HG03342 (cell line): Measurements from ENCODE around the gene BANP.
"Not testable (repeated sequence)": the region's sequence is repeated elsewhere in the genome, so short reads cannot be mapped to it uniquely, and the experiment has no call there.

Experiments
- ATAC-seq: cut with Tn5 transposase; IDR thresholded peaks from one replicate; pipeline ENCODE4 v1.9.1; 2021; ENCODE audit warnings: mild to moderate bottlenecking, moderate library complexity; ENCODE audit not compliant: unreplicated experiment

The BANP gene

GRCh38 chr16:88076211-88076931 lies 125.1 kb downstream of the BANP start:
- ATAC-seq: no peak

DNA sequence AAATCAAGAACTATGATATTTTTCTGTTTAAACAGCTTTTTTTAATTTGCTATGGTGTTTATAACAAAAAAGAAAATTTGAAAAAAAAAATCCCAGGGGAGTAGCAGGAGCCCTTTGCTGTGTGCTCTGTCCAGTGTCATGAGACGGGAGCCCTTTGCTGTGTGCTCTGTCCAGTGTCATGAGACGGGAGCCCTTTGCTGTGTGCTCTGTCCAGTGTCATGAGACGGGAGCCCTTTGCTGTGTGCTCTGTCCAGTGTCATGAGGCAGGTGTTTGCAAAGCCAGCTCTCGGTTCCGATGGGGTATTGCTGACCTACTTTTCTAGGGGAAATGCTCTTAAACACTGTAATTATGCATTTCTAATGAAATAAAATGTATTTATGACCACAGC lies 125.7 kb downstream of the BANP start:
- ATAC-seq: not testable (repeated sequence)

DNA sequence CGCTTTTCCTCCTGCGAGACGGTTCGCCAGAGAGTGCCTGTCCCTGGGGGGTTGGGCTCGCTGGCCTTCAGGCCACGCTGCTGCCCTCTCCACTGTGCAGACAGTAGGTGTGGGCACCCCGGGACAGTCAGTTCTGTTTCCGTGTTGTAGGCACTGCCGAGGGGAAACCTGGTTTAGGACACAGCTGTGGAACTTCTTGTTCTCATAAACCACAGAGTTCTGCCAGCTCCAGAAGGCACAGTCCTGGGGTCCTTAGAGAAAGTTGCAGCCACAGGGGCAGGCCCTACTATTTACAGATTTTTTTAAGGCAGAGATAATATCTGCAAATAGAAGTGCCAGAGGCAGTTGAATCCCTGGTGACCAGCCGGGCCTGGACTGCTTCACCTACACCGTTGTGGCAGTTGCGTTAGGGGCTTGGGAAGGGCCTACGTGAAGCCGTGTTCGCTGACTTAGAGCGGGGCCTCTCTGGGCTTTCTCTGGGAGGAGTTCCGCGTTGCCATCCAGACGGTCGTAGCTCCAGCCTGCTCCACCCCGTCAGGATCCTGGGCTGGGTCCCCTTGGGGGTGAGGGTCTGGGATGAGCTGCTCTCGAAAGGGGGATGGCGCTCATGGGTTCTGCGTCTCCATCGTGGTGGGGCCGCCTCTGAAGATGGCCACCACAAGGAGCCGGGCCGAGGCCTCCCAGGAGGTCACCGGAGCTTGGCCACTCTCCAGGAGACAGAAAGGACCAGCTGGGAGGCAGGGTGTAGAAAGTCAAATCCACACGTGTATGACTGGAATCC lies 126.3 kb downstream of the BANP start:
- ATAC-seq: no peak

GRCh38 chr16:88078111-88078775 lies 127.0 kb downstream of the BANP start:
- no peak for ATAC-seq

- ATAC-seq: no peak
These were observed 132.3 kb downstream of the BANP start for GRCh38 chr16:88083582-88083981.

DNA sequence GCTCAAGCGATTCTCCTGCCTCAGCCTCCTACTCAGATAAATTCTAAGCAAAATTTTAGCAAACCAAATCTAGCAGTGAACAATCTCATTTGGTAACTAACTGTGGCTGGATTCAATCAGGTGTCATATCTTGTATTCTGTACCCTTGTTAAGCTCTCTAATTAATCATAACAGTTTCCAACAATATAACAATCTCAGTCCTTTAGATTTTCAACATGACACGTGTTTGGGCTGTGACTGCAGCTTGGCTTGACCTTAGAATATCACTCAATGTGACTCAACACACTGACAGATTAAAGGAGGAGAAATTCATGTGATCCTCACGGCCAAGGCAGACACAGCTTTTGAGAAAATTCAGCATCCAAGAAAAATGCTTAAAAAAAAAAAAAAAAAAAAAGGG lies 133.6 kb downstream of the BANP start:
- ATAC-seq: no peak

- ATAC-seq: no peak
These were observed 135.6 kb downstream of the BANP start for GRCh38 chr16:88086571-88087516.

- no peak for ATAC-seq
These were observed 136.3 kb downstream of the BANP start for GRCh38 chr16:88087517-88087877.

DNA sequence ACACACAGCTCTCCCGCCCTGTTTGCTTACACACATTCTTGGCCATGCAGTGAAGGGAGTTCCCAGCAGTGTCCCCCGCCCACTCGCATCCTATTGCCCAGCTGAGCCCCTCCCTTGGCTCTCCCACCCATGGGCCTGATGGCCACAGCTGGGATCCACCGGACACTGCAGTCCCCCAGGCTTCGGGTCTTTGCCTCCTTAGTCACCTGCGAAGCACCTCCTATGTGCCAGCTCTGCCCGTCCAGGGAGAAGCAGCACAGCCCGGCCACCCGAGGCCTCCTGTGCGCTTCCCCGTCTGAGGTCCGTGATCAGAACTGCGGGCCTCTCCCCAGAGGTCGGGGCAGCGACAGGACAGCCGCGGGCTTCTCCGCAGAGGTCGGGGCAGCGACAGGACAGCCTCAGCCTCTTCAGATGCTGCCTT lies 136.9 kb downstream of the BANP start:
- no peak for ATAC-seq

DNA sequence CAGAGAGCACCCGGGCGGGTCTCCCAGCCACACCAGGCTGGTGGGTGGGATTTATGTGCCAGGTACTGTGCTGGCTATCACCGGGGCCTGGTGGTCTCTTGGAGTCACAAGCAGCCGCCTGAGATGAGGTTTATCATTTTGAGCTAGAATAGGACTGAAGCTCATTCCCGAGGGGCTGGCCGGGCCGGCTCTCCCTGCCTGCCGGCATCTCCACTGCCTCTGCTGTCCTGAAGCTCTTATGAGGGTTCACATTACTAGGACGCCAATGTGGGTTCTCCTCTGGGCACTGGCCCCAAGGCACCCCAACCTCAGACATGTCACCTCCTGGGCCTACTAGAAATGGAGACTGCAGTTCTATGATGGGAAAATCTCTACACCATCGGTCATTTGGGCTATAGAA lies 137.4 kb downstream of the BANP start:
- ATAC-seq: not testable (repeated sequence)

GRCh38 chr16:88089071-88089470 lies 137.8 kb downstream of the BANP start:
- not testable (repeated sequence) for ATAC-seq

GRCh38 chr16:88089632-88090376 lies 138.6 kb downstream of the BANP start:
- not testable (repeated sequence) for ATAC-seq

DNA sequence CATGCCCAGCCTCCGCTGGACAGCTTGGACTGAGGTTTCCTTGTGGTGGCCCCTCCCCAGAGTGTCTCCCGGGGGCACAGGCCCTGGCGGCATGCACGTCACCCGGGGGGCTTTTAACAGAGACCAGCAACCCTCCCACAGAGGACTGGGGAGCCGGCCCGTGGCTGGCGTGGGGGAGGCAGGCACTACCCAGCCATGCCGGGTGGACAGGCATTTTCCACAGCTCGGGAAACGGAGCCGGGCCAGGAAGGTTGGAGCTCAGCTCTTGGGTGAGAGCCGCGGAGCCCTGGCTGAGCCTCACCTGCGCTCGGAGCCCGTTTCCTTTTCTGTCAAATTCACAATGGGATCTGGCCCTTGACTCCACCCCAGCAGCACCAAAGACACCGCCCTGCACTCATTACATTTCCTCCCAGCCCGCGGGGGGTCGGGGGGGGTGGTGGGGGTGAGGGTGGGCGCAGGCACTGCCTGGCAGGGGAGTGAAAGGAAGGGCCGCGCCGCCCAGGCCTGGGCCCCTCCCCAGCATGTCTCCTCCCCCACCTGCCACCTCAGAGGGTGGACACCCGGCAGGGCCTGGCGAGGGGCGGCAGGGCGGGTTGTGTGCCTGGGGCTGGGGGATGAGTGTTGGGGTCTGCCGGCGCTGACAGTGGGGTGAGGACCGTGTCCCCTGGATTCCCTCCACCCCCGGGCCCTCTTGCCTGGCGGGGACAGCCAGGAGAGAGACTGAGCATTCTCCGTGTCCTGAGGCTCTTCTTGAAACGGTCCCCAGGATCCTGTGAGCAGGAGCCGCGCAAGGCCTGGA lies 139.3 kb downstream of the BANP start:
- ATAC-seq: not testable (repeated sequence)

GRCh38 chr16:88091221-88091971 lies 140.2 kb downstream of the BANP start:
- not testable (repeated sequence) for ATAC-seq

GRCh38 chr16:88091972-88092302 lies 140.7 kb downstream of the BANP start:
- ATAC-seq: not testable (repeated sequence)

GRCh38 chr16:88092791-88093555 lies 141.7 kb downstream of the BANP start:
- ATAC-seq: not testable (repeated sequence)

GRCh38 chr16:88093556-88094252 lies 142.5 kb downstream of the BANP start:
- not testable (repeated sequence) for ATAC-seq
